Parathyroid adenoma (tissue), 2 donors: ENCODE data around the gene LRP8.

Experiments used
- H2AFZ ChIP-seq: fragments of 300-600 bp; sonication (generic); one replicate; pipeline ENCODE4 v1.7.0; 2017; ENCODE audit warnings: antibody characterized with exemption, mild to moderate bottlenecking
- H3K27ac ChIP-seq: fragments of 300-600 bp; sonication (generic); one replicate; pipeline ENCODE4 v1.7.0; 2017
- H3K27me3 ChIP-seq: fragments of 300-600 bp; sonication (generic); one replicate; pipeline ENCODE4 v1.7.0; 2017; ENCODE audit warnings: low read length; ENCODE audit not compliant: control insufficient read depth, insufficient read depth
- H3K36me3 ChIP-seq: fragments of 300-600 bp; sonication (generic); one replicate; pipeline ENCODE4 v1.7.0; 2017; ENCODE audit warnings: low read length; ENCODE audit not compliant: control insufficient read depth, insufficient read depth
- H3K4me1 ChIP-seq: fragments of 300-600 bp; sonication (generic); one replicate; pipeline ENCODE4 v1.7.0; 2017; ENCODE audit warnings: control low read depth
- H3K4me2 ChIP-seq: fragments of 300-600 bp; sonication (generic); one replicate; pipeline ENCODE4 v1.7.0; 2017; ENCODE audit warnings: low read length
- H3K4me3 ChIP-seq: fragments of 300-600 bp; sonication (generic); one replicate; pipeline ENCODE4 v1.7.0; 2017; ENCODE audit warnings: low read depth, low read length
- H3K79me2 ChIP-seq: fragments of 300-600 bp; sonication (generic); one replicate; pipeline ENCODE4 v1.7.0; 2017; ENCODE audit warnings: control low read depth
- H3K9ac ChIP-seq: fragments of 300-600 bp; sonication (generic); one replicate; pipeline ENCODE4 v1.7.0; 2017; ENCODE audit warnings: mild to moderate bottlenecking
- H3K9me3 ChIP-seq: fragments of 300-600 bp; sonication (generic); one replicate; pipeline ENCODE4 v1.7.0; 2017; ENCODE audit warnings: low read length; ENCODE audit not compliant: control insufficient read depth
- TF ChIP-seq, protein P1 (sequence below): fragments of 300-600 bp; sonication (generic); IDR thresholded peaks from one replicate; pipeline ENCODE4 v1.7.0; 2017; ENCODE audit warnings: antibody characterized with exemption, mild to moderate bottlenecking
- donor health status: primary hyperparathyroidism.

Gene LRP8

GRCh38 chr1:53373246-53373645, 45.4 kb upstream of the LRP8 start:
- H3K27ac ChIP-seq = no peak overlapping the region
- H3K79me2 ChIP-seq = no peaks in the 10 kb centered on the region
- H2AFZ ChIP-seq = no peak overlapping the region
- H3K4me1 ChIP-seq = no peaks in the 10 kb centered on the region
- no peak overlapping the region for H3K9ac ChIP-seq
- TF ChIP-seq, protein P1, sequence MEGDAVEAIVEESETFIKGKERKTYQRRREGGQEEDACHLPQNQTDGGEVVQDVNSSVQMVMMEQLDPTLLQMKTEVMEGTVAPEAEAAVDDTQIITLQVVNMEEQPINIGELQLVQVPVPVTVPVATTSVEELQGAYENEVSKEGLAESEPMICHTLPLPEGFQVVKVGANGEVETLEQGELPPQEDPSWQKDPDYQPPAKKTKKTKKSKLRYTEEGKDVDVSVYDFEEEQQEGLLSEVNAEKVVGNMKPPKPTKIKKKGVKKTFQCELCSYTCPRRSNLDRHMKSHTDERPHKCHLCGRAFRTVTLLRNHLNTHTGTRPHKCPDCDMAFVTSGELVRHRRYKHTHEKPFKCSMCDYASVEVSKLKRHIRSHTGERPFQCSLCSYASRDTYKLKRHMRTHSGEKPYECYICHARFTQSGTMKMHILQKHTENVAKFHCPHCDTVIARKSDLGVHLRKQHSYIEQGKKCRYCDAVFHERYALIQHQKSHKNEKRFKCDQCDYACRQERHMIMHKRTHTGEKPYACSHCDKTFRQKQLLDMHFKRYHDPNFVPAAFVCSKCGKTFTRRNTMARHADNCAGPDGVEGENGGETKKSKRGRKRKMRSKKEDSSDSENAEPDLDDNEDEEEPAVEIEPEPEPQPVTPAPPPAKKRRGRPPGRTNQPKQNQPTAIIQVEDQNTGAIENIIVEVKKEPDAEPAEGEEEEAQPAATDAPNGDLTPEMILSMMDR = no peak
- no peaks in the 10 kb centered on the region for H3K27me3 ChIP-seq
- no peak overlapping the region for H3K4me3 ChIP-seq
- no peak overlapping the region for H3K4me2 ChIP-seq
- H3K9me3 ChIP-seq = no peaks in the 10 kb centered on the region
- H3K36me3 ChIP-seq = no peaks in the 10 kb centered on the region

- Histone ChIP-seq H3K27me3 (no peaks in the 10 kb centered on the region), H2AFZ (no peak overlapping the region), H3K36me3 (no peaks in the 10 kb centered on the region), H3K4me3 (no peak overlapping the region), H3K4me1 (no peaks in the 10 kb centered on the region), H3K27ac (no peak overlapping the region), H3K79me2 (no peaks in the 10 kb centered on the region), H3K9ac (no peak overlapping the region), H3K9me3 (no peaks in the 10 kb centered on the region), H3K4me2 (no peak overlapping the region)
- TF ChIP-seq, protein P1 = no peak
Measured at GRCh38 chr1:53372501-53372951, 44.7 kb upstream of the LRP8 start.

GRCh38 chr1:53371851-53372250, 44.0 kb upstream of the LRP8 start:
- Histone ChIP-seq H3K27me3 (no peaks in the 10 kb centered on the region), H3K36me3 (no peaks in the 10 kb centered on the region), H2AFZ (no peak overlapping the region), H3K4me2 (no peak overlapping the region), H3K4me1 (no peaks in the 10 kb centered on the region), H3K27ac (no peak overlapping the region), H3K79me2 (no peaks in the 10 kb centered on the region), H3K4me3 (no peak overlapping the region), H3K9ac (no peak overlapping the region), H3K9me3 (no peaks in the 10 kb centered on the region)
- TF ChIP-seq, protein P1 = no peak

GRCh38 chr1:53371121-53371666, 43.3 kb upstream of the LRP8 start:
- H3K36me3 ChIP-seq = no peaks in the 10 kb centered on the region
- H3K4me3 ChIP-seq = no peak overlapping the region
- no peaks in the 10 kb centered on the region for H3K9me3 ChIP-seq
- H3K4me2 ChIP-seq = no peak overlapping the region
- no peak overlapping the region for H3K27ac ChIP-seq
- TF ChIP-seq, protein P1 = no peak
- H3K9ac ChIP-seq = no peak overlapping the region
- no peak overlapping the region for H2AFZ ChIP-seq
- H3K4me1 ChIP-seq = no peaks in the 10 kb centered on the region
- H3K27me3 ChIP-seq = no peaks in the 10 kb centered on the region
- no peaks in the 10 kb centered on the region for H3K79me2 ChIP-seq

GRCh38 chr1:53370369-53370961, 42.6 kb upstream of the LRP8 start:
- no peaks in the 10 kb centered on the region for H3K9me3 ChIP-seq

More at GRCh38 chr1:53370369-53370961, 42.6 kb upstream of the LRP8 start:
- no peak overlapping the region for H3K4me3 ChIP-seq
- no peak overlapping the region for H3K9ac ChIP-seq
- H3K27me3 ChIP-seq = no peaks in the 10 kb centered on the region
- no peak overlapping the region for H2AFZ ChIP-seq
- no peak overlapping the region for H3K4me2 ChIP-seq
- no peaks in the 10 kb centered on the region for H3K4me1 ChIP-seq
- H3K36me3 ChIP-seq = no peaks in the 10 kb centered on the region
- no peaks in the 10 kb centered on the region for H3K79me2 ChIP-seq
- no peak overlapping the region for H3K27ac ChIP-seq
- TF ChIP-seq, protein P1 = no peak
